ENCODE results near the gene CCDC17.

CCDC17 gene

GRCh38 chr1:45574105-45574626 is 49.7 kb downstream of the CCDC17 start:
- DNase-seq, result no peak

DNA sequence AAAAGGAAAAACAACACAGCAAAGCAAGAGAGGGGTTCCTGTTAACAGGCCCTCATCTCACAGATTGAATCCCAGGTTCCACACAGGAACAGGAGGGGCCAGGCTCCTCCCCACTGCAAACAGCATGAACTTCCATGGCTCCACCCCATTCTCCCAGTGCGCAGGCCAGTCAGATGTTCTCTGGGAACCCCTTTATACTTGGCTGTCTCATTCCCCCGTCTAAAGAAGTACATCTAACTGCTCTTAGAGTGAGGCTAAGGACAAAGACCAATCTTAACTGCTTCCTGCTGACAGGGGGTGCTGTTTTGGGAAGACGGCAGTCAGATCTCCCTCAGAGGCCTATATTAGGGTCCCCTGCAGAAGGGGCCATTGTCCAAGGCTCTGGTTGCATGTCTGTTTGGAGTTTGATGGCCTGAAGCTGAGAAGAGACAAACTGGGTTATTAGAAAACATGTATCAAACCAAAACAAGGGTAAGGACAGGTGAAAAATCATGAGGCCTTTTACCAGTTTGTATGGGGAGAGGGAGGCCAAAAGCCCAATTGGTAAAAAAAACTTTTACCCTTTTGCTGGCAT is 50.5 kb downstream of the CCDC17 start:
- DNase-seq, result no peak

- no peak for DNase-seq
Observed at GRCh38 chr1:45570631-45571030, 53.2 kb downstream of the CCDC17 start.
